Measurements from ENCODE around the gene THBD.

THBD gene

GRCh38 chr20:23084845-23085365 lies 35.4 kb upstream of the THBD start:
- DNase-seq (ENCODE audit: low spot score) = no peak

GRCh38 chr20:23084282-23084844 lies 34.9 kb upstream of the THBD start:
- no peak for DNase-seq (ENCODE audit: low spot score)

- DNase-seq (ENCODE audit: low spot score) = no peak
Measured at GRCh38 chr20:23083553-23084220, 34.2 kb upstream of the THBD start.

- peak; percentile 43 for DNase-seq (ENCODE audit: low spot score)
Measured at GRCh38 chr20:23082846-23083552, 33.5 kb upstream of the THBD start.

- DNase-seq (ENCODE audit: low spot score) = no peak
Measured at GRCh38 chr20:23081263-23081819, 31.9 kb upstream of the THBD start.

DNA sequence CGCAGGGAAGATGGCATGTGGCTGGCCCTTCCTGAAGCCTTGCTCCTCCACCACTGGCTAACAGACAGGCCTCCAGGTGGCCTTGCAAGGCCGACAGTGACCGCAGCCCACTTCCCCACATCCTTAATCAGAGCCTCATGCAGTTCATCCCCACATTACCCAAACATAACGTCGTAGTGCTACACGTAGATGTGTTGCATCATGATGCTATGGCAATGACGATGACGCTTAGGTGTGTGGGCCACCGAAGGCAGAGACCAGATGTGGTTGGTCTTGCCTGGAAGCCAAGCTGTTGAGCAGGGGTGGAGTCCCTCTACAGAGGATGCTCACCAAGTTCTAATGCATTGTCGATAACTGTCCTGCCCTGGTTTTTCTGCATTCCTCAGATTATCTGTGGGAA lies 31.0 kb upstream of the THBD start:
- no peak for DNase-seq (ENCODE audit: low spot score)

GRCh38 chr20:23079926-23080325 lies 30.5 kb upstream of the THBD start:
- no peak for DNase-seq (ENCODE audit: low spot score)

DNA sequence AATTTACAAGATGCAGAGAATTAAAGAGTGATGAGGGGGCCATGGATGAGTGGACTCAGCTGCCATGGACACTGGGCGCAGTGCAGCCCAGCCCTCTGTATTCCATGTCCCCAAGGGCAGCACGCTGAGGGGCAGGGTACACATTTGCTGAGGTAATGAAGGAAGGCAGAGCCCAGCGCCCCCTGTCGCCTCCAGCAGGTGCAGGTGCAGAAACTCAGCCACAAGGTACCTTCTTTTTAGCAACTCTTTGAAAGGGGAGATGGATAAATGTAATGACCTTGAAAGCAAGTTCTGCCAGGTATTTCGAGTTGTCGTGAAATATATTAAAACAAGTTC lies 29.5 kb upstream of the THBD start:
- peak; percentile 58 for DNase-seq (ENCODE audit: low spot score)

DNA sequence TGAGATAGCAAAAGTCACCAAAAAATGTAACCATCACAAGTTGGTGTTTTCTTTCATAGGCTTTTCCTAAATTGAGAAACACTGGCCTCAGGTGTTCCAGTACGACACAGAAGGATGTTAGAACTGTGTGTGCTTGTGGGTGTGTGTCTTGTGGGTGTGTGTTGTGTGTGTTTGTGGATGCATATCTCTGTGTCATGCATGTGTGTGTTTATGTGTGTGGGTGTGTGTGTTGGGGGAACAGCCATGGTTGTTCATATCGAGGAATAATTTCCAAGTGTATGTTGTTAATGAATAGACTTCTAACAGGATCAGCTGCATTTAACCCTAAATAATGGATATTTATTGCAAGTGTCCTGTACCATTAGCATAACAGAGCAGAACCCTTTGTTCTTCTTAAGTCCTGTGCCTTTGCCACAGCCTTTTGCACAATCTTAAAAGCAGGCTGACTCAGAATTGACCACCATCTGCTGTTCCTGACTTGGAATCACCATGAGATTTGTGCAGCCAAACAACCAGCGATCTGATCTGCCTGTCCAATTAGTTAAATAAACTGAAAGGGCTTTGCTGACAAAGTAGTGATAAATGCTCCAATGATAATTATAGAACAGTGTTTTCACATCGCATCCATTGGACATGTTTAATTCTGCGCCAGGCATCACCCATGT lies 29.0 kb upstream of the THBD start:
- DNase-seq (ENCODE audit: low spot score) = no peak

GRCh38 chr20:23077277-23077676 lies 27.8 kb upstream of the THBD start:
- DNase-seq (ENCODE audit: low spot score) = no peak

GRCh38 chr20:23074052-23074451 lies 24.6 kb upstream of the THBD start:
- no peak for DNase-seq (ENCODE audit: low spot score)

- DNase-seq (ENCODE audit: low spot score) = no peak
Measured at GRCh38 chr20:23072892-23073586, 23.6 kb upstream of the THBD start.

DNA sequence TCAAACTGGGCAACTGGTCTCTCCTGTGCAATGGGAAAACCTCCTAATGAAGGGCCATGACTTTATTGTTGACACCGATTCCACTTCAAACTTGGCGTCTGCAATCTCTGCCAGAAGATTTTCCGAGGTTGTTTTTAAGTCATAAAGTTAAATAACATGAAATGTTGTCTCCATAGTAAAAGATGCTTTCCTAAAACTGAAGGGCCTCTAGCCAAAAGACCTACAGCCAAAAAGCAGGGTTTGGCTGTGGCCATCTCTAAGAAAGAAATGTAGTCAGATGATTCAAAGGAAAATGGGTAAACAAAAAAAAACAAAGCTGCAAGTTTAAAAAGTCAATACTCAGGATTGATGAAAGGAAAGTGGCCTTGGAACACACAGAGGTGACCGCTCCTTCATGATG lies 22.5 kb upstream of the THBD start:
- DNase-seq (ENCODE audit: low spot score) = no peak

DNA sequence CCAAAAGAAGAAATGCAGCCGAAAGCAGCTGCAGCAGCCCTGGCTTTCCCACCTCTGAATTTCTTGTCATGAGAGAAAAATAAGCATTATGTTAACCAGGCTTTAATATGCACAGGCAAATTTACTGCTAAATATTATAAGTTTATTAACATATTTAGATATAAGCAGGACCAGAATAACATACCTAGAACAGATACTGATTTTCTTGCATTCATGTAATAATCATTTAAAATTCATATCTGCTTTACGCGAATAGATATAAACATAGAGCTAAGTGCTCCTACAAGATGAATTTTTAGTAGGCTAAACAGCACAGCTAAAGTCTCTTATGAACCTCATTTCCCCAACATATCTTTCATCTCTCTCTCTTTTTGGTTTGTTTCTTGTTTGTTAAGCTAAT lies 21.9 kb upstream of the THBD start:
- DNase-seq (ENCODE audit: low spot score) = no peak

DNA sequence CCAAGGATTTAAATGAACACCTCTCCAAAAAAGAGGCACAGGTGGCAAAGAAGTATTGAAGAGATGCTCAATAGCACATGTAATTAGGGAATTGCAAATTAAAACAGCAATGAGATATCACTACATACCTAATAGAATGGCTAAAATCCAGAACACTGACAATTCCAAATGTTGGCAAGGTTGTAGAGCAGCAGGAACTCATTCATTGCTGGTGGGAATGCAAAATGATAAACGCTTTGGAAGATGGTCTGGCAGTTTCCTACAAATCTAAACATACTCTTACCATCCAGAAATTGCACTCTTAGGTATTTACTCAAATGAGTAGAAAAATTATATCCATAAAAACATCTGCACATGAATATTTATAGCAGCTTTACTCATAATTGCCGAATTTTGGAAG lies 19.6 kb upstream of the THBD start:
- DNase-seq (ENCODE audit: low spot score) = no peak

GRCh38 chr20:23068283-23068682 lies 18.8 kb upstream of the THBD start:
- no peak for DNase-seq (ENCODE audit: low spot score)

GRCh38 chr20:23066772-23067171 lies 17.3 kb upstream of the THBD start:
- DNase-seq (ENCODE audit: low spot score) = no peak

DNA sequence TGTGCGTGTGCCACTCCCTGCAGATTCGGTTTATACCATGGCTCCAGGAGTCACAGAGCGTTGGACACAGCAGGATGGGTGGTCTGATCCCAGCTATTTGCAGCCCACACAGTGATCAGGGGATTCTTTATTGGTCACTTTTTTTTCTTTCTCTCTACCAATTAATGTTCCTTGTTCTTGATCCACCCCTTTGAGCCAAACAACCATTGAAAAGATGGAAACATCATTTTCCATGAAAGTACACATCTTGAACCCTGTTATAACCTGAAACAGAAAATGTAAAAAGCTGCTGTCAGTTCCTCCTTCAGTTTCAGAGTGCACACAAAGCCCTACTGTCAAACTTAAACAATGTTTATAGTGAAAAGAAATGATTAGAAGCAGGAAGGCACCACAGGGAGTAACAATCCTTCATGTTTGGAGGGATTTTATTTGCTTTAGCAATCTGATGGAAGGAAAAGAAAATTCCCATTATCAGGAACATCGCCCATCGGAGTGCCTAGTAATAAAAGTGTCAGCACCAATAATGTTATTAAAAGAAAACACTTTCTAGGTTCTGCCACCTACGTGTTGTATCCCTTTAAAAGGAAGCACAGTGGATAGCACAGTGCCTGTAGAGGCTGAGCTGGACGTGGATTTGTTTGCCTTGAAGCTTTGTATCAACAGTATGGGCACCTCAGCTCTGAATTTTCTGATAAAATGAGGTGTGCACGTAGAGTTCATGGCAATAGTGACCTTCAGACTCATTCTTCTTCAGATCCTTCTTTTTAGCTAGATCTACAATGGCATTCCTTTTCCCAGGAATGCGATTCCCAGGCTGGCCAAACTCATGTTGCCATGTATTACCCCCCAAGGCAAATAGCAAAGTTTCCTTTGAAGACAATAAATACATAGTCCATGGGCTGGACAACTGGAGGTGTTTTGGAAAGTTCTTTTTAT lies 16.1 kb upstream of the THBD start:
- no peak for DNase-seq (ENCODE audit: low spot score)

GRCh38 chr20:23063581-23063980 lies 14.1 kb upstream of the THBD start:
- no peak for DNase-seq (ENCODE audit: low spot score)

GRCh38 chr20:23063168-23063567 lies 13.7 kb upstream of the THBD start:
- no peak for DNase-seq (ENCODE audit: low spot score)

DNA sequence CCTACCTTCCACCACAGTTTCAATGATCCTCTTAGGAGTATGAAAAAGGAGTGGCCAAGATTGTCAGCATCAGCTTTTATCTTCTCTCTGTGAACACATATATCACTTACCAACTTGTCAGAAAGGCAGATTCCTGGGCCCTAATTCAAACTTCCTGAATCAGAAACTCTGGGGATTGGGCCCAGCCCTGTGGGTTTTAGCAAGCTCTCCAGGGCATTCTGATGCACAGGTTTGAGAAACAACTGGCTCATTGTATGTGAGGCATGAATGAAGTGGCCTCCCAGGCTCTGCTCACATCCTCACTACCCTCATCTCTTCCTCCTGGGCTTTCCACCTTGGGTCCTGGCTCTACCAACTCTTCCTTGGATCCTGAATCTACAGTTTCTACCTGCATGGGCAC lies 13.2 kb upstream of the THBD start:
- DNase-seq (ENCODE audit: low spot score) = no peak

All from iPS-NIHi11 (cell line).